SKM-1 (cell line): ENCODE measurements around the gene PPP1R1A.

ENCODE experiments used
- DNase-seq: peaks from one replicate; lab custom pipeline; 2025; ENCODE audit not compliant: unreplicated experiment; lab: John Stamatoyannopoulos, UW

Gene PPP1R1A

GRCh38 chr12:54603872-54604271, 15.4 kb upstream of the PPP1R1A start:
- DNase-seq = no peak

GRCh38 chr12:54603173-54603814, 14.8 kb upstream of the PPP1R1A start:
- peak; percentile 46 for DNase-seq

GRCh38 chr12:54602661-54603060, 14.2 kb upstream of the PPP1R1A start:
- no peak for DNase-seq

- no peak for DNase-seq
Measured at GRCh38 chr12:54601841-54602240, 13.4 kb upstream of the PPP1R1A start.

GRCh38 chr12:54598970-54599369, 10.5 kb upstream of the PPP1R1A start:
- DNase-seq = no peak

- no peak for DNase-seq
Measured at GRCh38 chr12:54596526-54596946, 8.1 kb upstream of the PPP1R1A start.

GRCh38 chr12:54595471-54595870, 7.0 kb upstream of the PPP1R1A start:
- DNase-seq = no peak

- no peak for DNase-seq
Measured at GRCh38 chr12:54593725-54594124, 5.3 kb upstream of the PPP1R1A start.

GRCh38 chr12:54593135-54593534, 4.7 kb upstream of the PPP1R1A start:
- DNase-seq = no peak

- no peak for DNase-seq
Measured at GRCh38 chr12:54592316-54592715, 3.9 kb upstream of the PPP1R1A start.

GRCh38 chr12:54590978-54591591, 2.6 kb upstream of the PPP1R1A start:
- no peak for DNase-seq

GRCh38 chr12:54589964-54590363, 1.5 kb upstream of the PPP1R1A start:
- no peak for DNase-seq

GRCh38 chr12:54588890-54589267, 420 bp upstream of the PPP1R1A start:
- DNase-seq = no peak

- no peak for DNase-seq
Measured at GRCh38 chr12:54587315-54587873, 1.1 kb downstream of the PPP1R1A start.

GRCh38 chr12:54586620-54587019, 1.8 kb downstream of the PPP1R1A start:
- no peak for DNase-seq

- DNase-seq = no peak
Measured at GRCh38 chr12:54585243-54585642, 3.2 kb downstream of the PPP1R1A start.

- DNase-seq = no peak
Measured at GRCh38 chr12:54584128-54584527, 4.3 kb downstream of the PPP1R1A start.

GRCh38 chr12:54583726-54584125, 4.7 kb downstream of the PPP1R1A start:
- DNase-seq = no peak

GRCh38 chr12:54581412-54581811, 7.0 kb downstream of the PPP1R1A start:
- no peak for DNase-seq

GRCh38 chr12:54579696-54580333, 8.6 kb downstream of the PPP1R1A start:
- DNase-seq = peak; percentile 25

- DNase-seq = no peak
Measured at GRCh38 chr12:54579258-54579657, 9.2 kb downstream of the PPP1R1A start.

GRCh38 chr12:54578778-54579177, 9.7 kb downstream of the PPP1R1A start:
- no peak for DNase-seq
